HepG2 (cell line): Measurements from ENCODE around the gene SLC16A13. TPM values are rescaled to one million over a fixed set of nuclear protein-coding genes. Genes with fewer than 3 reads are reported as not detected.
A peak's percentile ranks its signal among the peaks of the same experiment; 100 is the strongest.
"Not testable (repeated sequence)": the region's sequence is repeated elsewhere in the genome, so short reads cannot be mapped to it uniquely, and the experiment has no call there.

Experiments used
- BCL6 ChIP-seq: IDR thresholded peaks from 2 replicates; pipeline ENCODE4 v1.6.1; 2016; ENCODE audit warnings: missing genetic modification reagents, missing compliant biosample characterization
- ELF3 ChIP-seq: IDR thresholded peaks from 2 replicates; pipeline ENCODE4 v1.6.1; 2016; ENCODE audit warnings: missing genetic modification reagents, missing compliant biosample characterization
- JUN ChIP-seq: sonication (generic); formaldehyde crosslinking; IDR thresholded peaks from 2 replicates; pipeline ENCODE4 v1.4.0; 2020; ENCODE audit warnings: mild to moderate bottlenecking, missing genetic modification reagents
- MIER2 ChIP-seq: IDR thresholded peaks from 2 replicates; pipeline ENCODE4 v1.6.1; 2016; ENCODE audit warnings: missing biosample characterization, missing genetic modification reagents
- RXRA ChIP-seq: sonication (generic); formaldehyde crosslinking; IDR thresholded peaks from 2 replicates; pipeline ENCODE4 v1.5.1; 2020; ENCODE audit warnings: missing genetic modification reagents
- SOX5 ChIP-seq: IDR thresholded peaks from 2 replicates; pipeline ENCODE4 v1.6.1; 2016; ENCODE audit warnings: borderline replicate concordance
- STAG1 ChIP-seq: sonication (generic); formaldehyde crosslinking; IDR thresholded peaks from 2 replicates; pipeline ENCODE4 v1.4.0; 2020; ENCODE audit warnings: missing genetic modification reagents
- polyA plus RNA-seq, 8 experiments: library from polyadenylated mRNA; depleted of rRNA in 3 of 8; stranded (reverse) in 7 of 8; unstranded in 1 of 8; fragments of >200 nt; fragmentation: Illumina TruSeq in 4 of 8; extraction: Trizol in 4 of 8; gene quantifications; 2 replicates each; pipeline versions ENCODE4 v1.2.1 to v1.2.3, GENCODE V29; 2011 to 2016; ENCODE audit warnings: low read depth in 4 of 8, missing spikeins in 1 of 8, mixed read lengths in 1 of 8; ENCODE audit not compliant: insufficient read depth in 1 of 8
- total RNA-seq, 5 experiments: library from RNA; depleted of rRNA; stranded (reverse); fragments of >200 nt; fragmentation: Illumina TruSeq; extraction: Trizol; gene quantifications; 2 replicates each; pipeline ENCODE4 v1.2.3, GENCODE V29; 2016; ENCODE audit warnings: low read depth in 1 of 5
- TF ChIP-seq, protein P1 (sequence below): sonication (generic); formaldehyde crosslinking; conservative IDR thresholded peaks from 2 replicates; pipeline ENCODE4 v1.4.0; 2020; ENCODE audit warnings: mild to moderate bottlenecking, missing genetic modification reagents, moderate library complexity
- TF ChIP-seq, protein P2 (sequence below): sonication (generic); formaldehyde crosslinking; IDR thresholded peaks from 2 replicates; pipeline ENCODE4 v1.4.0; 2020; ENCODE audit warnings: missing genetic modification reagents
- TF ChIP-seq, protein P3 (sequence below): sonication (generic); formaldehyde crosslinking; IDR thresholded peaks from 2 replicates; pipeline ENCODE4 v1.4.0; 2020; ENCODE audit warnings: missing genetic modification reagents
- TF ChIP-seq, protein P4 (sequence below): IDR thresholded peaks from 2 replicates; pipeline ENCODE4 v1.6.1; 2016; ENCODE audit warnings: low read depth, borderline replicate concordance
- TF ChIP-seq, protein P5 (sequence below), 2 experiments: sonication (generic) in 1 of 2; formaldehyde crosslinking in 1 of 2; IDR thresholded peaks; 2 replicates each; pipeline versions ENCODE4 v1.4.0 to v1.6.1; 2016 to 2020; ENCODE audit warnings: borderline replicate concordance in 1 of 2, low read depth in 1 of 2, mild to moderate bottlenecking in 1 of 2, missing genetic modification reagents in 1 of 2

SLC16A13 gene
- total and polyA plus RNA-seq, 2 of the 13 experiments (the other 11 are each of a cell fraction or from before 2014, with no cell fraction given) = 2.2 to 3.0 TPM

DNA sequence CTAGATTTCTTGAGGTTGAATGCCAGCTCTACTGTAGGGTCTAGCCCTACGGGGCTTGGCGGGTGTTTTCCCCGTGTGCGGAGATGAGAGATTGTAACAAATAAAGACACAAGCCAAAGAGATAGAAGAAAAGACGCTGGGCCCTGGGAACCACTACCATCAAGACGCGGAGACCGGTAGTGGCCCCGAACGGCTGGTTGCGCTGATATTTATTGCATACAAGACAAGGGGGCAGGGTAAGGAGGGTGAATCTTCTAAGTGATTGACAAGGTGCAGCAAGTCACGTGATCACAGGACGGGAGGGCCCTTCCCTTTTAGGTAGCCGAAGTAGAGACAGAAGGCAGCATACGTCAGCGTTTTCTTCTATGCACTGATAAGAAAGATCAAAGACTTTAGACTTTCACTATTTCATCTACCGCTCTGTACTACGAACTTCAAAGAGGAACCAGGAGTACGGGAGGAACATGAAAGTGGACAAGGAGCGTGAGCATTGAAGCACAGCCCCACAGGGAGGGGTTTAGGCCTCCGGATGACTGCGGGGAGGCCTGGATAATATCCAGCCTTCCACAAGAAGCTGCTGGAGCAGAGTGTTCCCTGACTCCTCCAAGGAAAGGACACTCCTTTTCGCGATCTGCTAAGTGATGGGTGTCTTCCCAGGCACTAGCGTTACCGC, 11.0 kb downstream of the SLC16A13 start (continued):
- TF ChIP-seq, protein P1, sequence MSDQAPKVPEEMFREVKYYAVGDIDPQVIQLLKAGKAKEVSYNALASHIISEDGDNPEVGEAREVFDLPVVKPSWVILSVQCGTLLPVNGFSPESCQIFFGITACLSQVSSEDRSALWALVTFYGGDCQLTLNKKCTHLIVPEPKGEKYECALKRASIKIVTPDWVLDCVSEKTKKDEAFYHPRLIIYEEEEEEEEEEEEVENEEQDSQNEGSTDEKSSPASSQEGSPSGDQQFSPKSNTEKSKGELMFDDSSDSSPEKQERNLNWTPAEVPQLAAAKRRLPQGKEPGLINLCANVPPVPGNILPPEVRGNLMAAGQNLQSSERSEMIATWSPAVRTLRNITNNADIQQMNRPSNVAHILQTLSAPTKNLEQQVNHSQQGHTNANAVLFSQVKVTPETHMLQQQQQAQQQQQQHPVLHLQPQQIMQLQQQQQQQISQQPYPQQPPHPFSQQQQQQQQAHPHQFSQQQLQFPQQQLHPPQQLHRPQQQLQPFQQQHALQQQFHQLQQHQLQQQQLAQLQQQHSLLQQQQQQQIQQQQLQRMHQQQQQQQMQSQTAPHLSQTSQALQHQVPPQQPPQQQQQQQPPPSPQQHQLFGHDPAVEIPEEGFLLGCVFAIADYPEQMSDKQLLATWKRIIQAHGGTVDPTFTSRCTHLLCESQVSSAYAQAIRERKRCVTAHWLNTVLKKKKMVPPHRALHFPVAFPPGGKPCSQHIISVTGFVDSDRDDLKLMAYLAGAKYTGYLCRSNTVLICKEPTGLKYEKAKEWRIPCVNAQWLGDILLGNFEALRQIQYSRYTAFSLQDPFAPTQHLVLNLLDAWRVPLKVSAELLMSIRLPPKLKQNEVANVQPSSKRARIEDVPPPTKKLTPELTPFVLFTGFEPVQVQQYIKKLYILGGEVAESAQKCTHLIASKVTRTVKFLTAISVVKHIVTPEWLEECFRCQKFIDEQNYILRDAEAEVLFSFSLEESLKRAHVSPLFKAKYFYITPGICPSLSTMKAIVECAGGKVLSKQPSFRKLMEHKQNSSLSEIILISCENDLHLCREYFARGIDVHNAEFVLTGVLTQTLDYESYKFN (CRISPR knock-in tag) = peak; percentile 81
- TF ChIP-seq SOX5 (CRISPR knock-in tag) = peak; percentile 81
- TF ChIP-seq, protein P2, sequence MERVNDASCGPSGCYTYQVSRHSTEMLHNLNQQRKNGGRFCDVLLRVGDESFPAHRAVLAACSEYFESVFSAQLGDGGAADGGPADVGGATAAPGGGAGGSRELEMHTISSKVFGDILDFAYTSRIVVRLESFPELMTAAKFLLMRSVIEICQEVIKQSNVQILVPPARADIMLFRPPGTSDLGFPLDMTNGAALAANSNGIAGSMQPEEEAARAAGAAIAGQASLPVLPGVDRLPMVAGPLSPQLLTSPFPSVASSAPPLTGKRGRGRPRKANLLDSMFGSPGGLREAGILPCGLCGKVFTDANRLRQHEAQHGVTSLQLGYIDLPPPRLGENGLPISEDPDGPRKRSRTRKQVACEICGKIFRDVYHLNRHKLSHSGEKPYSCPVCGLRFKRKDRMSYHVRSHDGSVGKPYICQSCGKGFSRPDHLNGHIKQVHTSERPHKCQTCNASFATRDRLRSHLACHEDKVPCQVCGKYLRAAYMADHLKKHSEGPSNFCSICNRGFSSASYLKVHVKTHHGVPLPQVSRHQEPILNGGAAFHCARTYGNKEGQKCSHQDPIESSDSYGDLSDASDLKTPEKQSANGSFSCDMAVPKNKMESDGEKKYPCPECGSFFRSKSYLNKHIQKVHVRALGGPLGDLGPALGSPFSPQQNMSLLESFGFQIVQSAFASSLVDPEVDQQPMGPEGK (CRISPR knock-in tag) = peak; percentile 77
- peak; percentile 52; the same call in 1 of the 2 replicates for TF ChIP-seq ELF3 (CRISPR knock-in tag)
- TF ChIP-seq, protein P3, sequence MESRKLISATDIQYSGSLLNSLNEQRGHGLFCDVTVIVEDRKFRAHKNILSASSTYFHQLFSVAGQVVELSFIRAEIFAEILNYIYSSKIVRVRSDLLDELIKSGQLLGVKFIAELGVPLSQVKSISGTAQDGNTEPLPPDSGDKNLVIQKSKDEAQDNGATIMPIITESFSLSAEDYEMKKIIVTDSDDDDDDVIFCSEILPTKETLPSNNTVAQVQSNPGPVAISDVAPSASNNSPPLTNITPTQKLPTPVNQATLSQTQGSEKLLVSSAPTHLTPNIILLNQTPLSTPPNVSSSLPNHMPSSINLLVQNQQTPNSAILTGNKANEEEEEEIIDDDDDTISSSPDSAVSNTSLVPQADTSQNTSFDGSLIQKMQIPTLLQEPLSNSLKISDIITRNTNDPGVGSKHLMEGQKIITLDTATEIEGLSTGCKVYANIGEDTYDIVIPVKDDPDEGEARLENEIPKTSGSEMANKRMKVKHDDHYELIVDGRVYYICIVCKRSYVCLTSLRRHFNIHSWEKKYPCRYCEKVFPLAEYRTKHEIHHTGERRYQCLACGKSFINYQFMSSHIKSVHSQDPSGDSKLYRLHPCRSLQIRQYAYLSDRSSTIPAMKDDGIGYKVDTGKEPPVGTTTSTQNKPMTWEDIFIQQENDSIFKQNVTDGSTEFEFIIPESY (CRISPR knock-in tag) = 0 out of 2 replicates have a peak, but pooled peaks have one; percentile 7
- peak; percentile 35; the same call in 1 of the 2 replicates for TF ChIP-seq RXRA (CRISPR knock-in tag)
- 0 out of 2 replicates have a peak, but pooled peaks have one; percentile 5 for TF ChIP-seq STAG1
- TF ChIP-seq BCL6 (CRISPR knock-in tag) = peak; percentile 53
- TF ChIP-seq, protein P4, sequence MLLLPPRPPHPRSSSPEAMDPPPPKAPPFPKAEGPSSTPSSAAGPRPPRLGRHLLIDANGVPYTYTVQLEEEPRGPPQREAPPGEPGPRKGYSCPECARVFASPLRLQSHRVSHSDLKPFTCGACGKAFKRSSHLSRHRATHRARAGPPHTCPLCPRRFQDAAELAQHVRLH (CRISPR knock-in tag) = 0 out of 2 replicates have a peak, but pooled peaks have one; percentile 41
- peak; percentile 40 for TF ChIP-seq JUN (CRISPR knock-in tag)
- TF ChIP-seq MIER2 (CRISPR knock-in tag) = 0 out of 2 replicates have a peak, but pooled peaks have one; percentile 20
- TF ChIP-seq, protein P5, sequence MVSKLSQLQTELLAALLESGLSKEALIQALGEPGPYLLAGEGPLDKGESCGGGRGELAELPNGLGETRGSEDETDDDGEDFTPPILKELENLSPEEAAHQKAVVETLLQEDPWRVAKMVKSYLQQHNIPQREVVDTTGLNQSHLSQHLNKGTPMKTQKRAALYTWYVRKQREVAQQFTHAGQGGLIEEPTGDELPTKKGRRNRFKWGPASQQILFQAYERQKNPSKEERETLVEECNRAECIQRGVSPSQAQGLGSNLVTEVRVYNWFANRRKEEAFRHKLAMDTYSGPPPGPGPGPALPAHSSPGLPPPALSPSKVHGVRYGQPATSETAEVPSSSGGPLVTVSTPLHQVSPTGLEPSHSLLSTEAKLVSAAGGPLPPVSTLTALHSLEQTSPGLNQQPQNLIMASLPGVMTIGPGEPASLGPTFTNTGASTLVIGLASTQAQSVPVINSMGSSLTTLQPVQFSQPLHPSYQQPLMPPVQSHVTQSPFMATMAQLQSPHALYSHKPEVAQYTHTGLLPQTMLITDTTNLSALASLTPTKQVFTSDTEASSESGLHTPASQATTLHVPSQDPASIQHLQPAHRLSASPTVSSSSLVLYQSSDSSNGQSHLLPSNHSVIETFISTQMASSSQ (IDR thresholded peaks at IDR 0.05; ENCODE audit: low read depth) = not testable (repeated sequence)
- TF ChIP-seq, protein P5 (CRISPR knock-in tag; IDR thresholded peaks at IDR 0.05; ENCODE audit: borderline replicate concordance) = peak; percentile 25; the same call in 1 of the 2 replicates
